GM12878 (cell line): ENCODE measurements around the gene PDE6A.

Source experiments
- ESRRA ChIP-seq: IDR thresholded peaks from 2 replicates; pipeline ENCODE4 v1.6.1; 2012; ENCODE audit warnings: mild to moderate bottlenecking, low read length, improper control_type of control experiment
- FOXK2 ChIP-seq: fragments of 450-650 bp; IDR thresholded peaks from 2 replicates; pipeline ENCODE4 v1.6.1; 2017; ENCODE audit warnings: mild to moderate bottlenecking, moderate library complexity
- POLR2A ChIP-seq: IDR thresholded peaks from 2 replicates; pipeline ENCODE4 v1.6.1; 2011; ENCODE audit warnings: low read depth, mild to moderate bottlenecking, low read length
- POLR2AphosphoS5 ChIP-seq: IDR thresholded peaks from 2 replicates; pipeline ENCODE4 v1.6.1; 2011; ENCODE audit warnings: mild to moderate bottlenecking, low read length, inconsistent platforms
- RAD21 ChIP-seq: IDR thresholded peaks from 2 replicates; pipeline ENCODE4 v1.6.1; 2011; ENCODE audit warnings: mild to moderate bottlenecking, low read depth, low read length, moderate library complexity; ENCODE audit not compliant: insufficient read depth
- TF ChIP-seq, protein P1 (sequence below), 3 experiments: IDR thresholded peaks in 2 of 3; conservative IDR thresholded peaks in 1 of 3; 2 replicates each; pipeline ENCODE4 v1.5.1; 2011; ENCODE audit warnings: low read depth in 3 of 3, low read length in 3 of 3, mild to moderate bottlenecking in 3 of 3, control low read depth in 2 of 3, moderate library complexity in 2 of 3, inconsistent platforms in 1 of 3, mixed read lengths in 1 of 3; ENCODE audit not compliant: control insufficient read depth in 2 of 3, insufficient read depth in 1 of 3; ENCODE audit errors: extremely low read depth in 1 of 3
- TF ChIP-seq, protein P2 (sequence below): IDR thresholded peaks from 2 replicates; pipeline ENCODE4 v1.6.1; 2011; ENCODE audit warnings: low read depth, mild to moderate bottlenecking, low read length, moderate library complexity, borderline replicate concordance; ENCODE audit errors: extremely low read depth

DNA sequence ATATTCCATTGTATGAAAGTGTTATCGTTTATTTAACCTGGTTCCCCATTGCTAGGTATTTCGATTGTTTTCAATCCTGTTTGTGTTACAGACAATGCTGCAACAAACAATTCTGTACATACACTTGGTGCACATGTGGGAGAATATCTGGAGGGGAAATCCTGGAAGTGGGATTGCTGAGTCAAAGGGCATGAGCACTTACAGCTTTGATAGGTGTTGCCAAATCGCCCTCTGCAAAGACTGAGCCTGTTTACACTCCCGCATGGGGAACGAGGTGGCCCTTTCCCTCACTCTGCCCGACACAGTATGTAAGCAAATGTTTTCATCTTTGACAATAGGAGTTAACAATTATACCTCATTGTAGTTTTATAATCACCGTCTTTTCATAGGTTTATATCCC, 66.2 kb downstream of the PDE6A start:
- TF ChIP-seq, protein P1, sequence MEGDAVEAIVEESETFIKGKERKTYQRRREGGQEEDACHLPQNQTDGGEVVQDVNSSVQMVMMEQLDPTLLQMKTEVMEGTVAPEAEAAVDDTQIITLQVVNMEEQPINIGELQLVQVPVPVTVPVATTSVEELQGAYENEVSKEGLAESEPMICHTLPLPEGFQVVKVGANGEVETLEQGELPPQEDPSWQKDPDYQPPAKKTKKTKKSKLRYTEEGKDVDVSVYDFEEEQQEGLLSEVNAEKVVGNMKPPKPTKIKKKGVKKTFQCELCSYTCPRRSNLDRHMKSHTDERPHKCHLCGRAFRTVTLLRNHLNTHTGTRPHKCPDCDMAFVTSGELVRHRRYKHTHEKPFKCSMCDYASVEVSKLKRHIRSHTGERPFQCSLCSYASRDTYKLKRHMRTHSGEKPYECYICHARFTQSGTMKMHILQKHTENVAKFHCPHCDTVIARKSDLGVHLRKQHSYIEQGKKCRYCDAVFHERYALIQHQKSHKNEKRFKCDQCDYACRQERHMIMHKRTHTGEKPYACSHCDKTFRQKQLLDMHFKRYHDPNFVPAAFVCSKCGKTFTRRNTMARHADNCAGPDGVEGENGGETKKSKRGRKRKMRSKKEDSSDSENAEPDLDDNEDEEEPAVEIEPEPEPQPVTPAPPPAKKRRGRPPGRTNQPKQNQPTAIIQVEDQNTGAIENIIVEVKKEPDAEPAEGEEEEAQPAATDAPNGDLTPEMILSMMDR (IDR thresholded peaks at IDR 0.05 in 2 of 3, conservative IDR thresholded peaks at IDR 0.05 in 1 of 3; ENCODE audit: control insufficient read depth in 2 of 3, extremely low read depth in 1 of 3, insufficient read depth in 1 of 3, low read depth in 3 of 3, low read length in 3 of 3), result no peak
- no peak for TF ChIP-seq POLR2A
- TF ChIP-seq, protein P2, sequence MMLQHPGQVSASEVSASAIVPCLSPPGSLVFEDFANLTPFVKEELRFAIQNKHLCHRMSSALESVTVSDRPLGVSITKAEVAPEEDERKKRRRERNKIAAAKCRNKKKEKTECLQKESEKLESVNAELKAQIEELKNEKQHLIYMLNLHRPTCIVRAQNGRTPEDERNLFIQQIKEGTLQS, result no peak
- TF ChIP-seq RAD21, result no peak
- TF ChIP-seq ESRRA, result no peak
- TF ChIP-seq FOXK2, result no peak
- no peak for TF ChIP-seq POLR2AphosphoS5
